Loucy (cell line): ENCODE measurements around the gene CCIN.

Source experiments
- H2AFZ ChIP-seq: fragments of 200-600 bp; sonication (generic); 2 replicates; pipeline ENCODE4 v1.6.0; 2016; ENCODE audit warnings: antibody characterized with exemption, mild to moderate bottlenecking, low read length, moderate library complexity
- H3F3A ChIP-seq: fragments of 200-600 bp; 2 replicates; pipeline ENCODE4 v1.6.0; 2016; ENCODE audit warnings: antibody characterized with exemption, low read depth, mild to moderate bottlenecking
- H3K27me3 ChIP-seq: fragments of 200-600 bp; sonication (generic); 2 replicates; pipeline ENCODE4 v1.6.1; 2014; ENCODE audit warnings: low read length, mild to moderate bottlenecking; ENCODE audit not compliant: insufficient read depth, poor library complexity, severe bottlenecking
- H3K36me3 ChIP-seq: fragments of 200-600 bp; sonication (generic); 2 replicates; pipeline ENCODE4 v1.6.1; 2016; ENCODE audit warnings: low read length; ENCODE audit not compliant: insufficient read depth
- H3K4me1 ChIP-seq: fragments of 200-600 bp; sonication (generic); 2 replicates; pipeline ENCODE4 v1.5.1; 2014; ENCODE audit warnings: low read length, mild to moderate bottlenecking; ENCODE audit not compliant: insufficient read depth, poor library complexity, severe bottlenecking
- H3K4me2 ChIP-seq: fragments of 200-600 bp; sonication (generic); 2 replicates; pipeline ENCODE4 v1.6.0; 2014; ENCODE audit warnings: antibody characterized with exemption, low read length, low read depth, mild to moderate bottlenecking; ENCODE audit not compliant: poor library complexity, severe bottlenecking
- H3K4me3 ChIP-seq: fragments of 200-600 bp; sonication (generic); 2 replicates; pipeline ENCODE4 v1.5.1; 2014; ENCODE audit warnings: low read length, mild to moderate bottlenecking, mixed read lengths; ENCODE audit not compliant: poor library complexity, severe bottlenecking
- H3K79me2 ChIP-seq: fragments of 200-600 bp; sonication (generic); 2 replicates; pipeline ENCODE4 v1.6.1; 2014; ENCODE audit warnings: low read length; ENCODE audit not compliant: insufficient read depth
- H3K9ac ChIP-seq: fragments of 200-600 bp; sonication (generic); 2 replicates; pipeline ENCODE4 v1.6.0; 2014; ENCODE audit warnings: mild to moderate bottlenecking, low read depth, low read length, moderate library complexity; ENCODE audit not compliant: poor library complexity, severe bottlenecking
- H3K9me2 ChIP-seq: fragments of 200-600 bp; sonication (generic); replicated peaks from 2 replicates; pipeline ENCODE4 v1.6.1; 2016; ENCODE audit warnings: low read depth, low read length, mixed read lengths
- H3K9me3 ChIP-seq: fragments of 200-600 bp; sonication (generic); 2 replicates; pipeline ENCODE4 v1.6.1; 2014; ENCODE audit warnings: mild to moderate bottlenecking, antibody characterized with exemption, low read length, low read depth; ENCODE audit not compliant: insufficient read depth
- H4K20me1 ChIP-seq: fragments of 200-600 bp; sonication (generic); 2 replicates; pipeline ENCODE4 v1.6.0; 2014; ENCODE audit warnings: antibody characterized with exemption, low read length, mild to moderate bottlenecking; ENCODE audit not compliant: insufficient read depth, poor library complexity, severe bottlenecking
- CTCF ChIP-seq: fragments of 200-600 bp; sonication (generic); conservative IDR thresholded peaks from 2 replicates; pipeline ENCODE4 v1.5.1; 2014; ENCODE audit warnings: mild to moderate bottlenecking, antibody characterized with exemption, low read length
- EZH2phosphoT487 ChIP-seq: fragments of 200-600 bp; IDR thresholded peaks from 2 replicates; pipeline ENCODE4 v1.6.1; 2018; ENCODE audit warnings: antibody characterized with exemption, mild to moderate bottlenecking, moderate library complexity, borderline replicate concordance

CCIN gene

GRCh38 chr9:36190388-36191289 is 21.5 kb downstream of the CCIN start, which contains the start of gene CLTA:
Gene CLTA, plus strand, starts transcription at chr9:36190921. Its CDS starts 136 bp downstream, at chr9:36191057.
- no peaks in the 10 kb centered on the region for H3K27me3 ChIP-seq
- H3K4me3 ChIP-seq: peak within 1 kb of the TSS; percentile 96
- H3K9me2 ChIP-seq: no peaks in the 10 kb centered on the region
- H3K4me1 ChIP-seq: peaks cover 40% of the 10 kb centered on the region
- no peaks in the 10 kb centered on the region for H3K9me3 ChIP-seq
- H3K79me2 ChIP-seq: peaks cover 49% of the 10 kb centered on the region
- H4K20me1 ChIP-seq: peaks cover 44% of the 10 kb centered on the region
- H3F3A ChIP-seq: no peaks in the 10 kb centered on the region
- H3K9ac ChIP-seq: peak within 1 kb of the TSS; percentile 96
- no peak for TF ChIP-seq EZH2phosphoT487
- TF ChIP-seq CTCF: peak; percentile 70
- H3K4me2 ChIP-seq: peak within 1 kb of the TSS; percentile 98
- H2AFZ ChIP-seq: peak within 1 kb of the TSS; percentile 75
- no peaks in the 10 kb centered on the region for H3K36me3 ChIP-seq

- H3K79me2 ChIP-seq: peaks cover 53% of the 10 kb centered on the region
- no peaks in the 10 kb centered on the region for H3K9me3 ChIP-seq
- peak overlapping the region; percentile 98 for H3K4me2 ChIP-seq
- peaks cover 44% of the 10 kb centered on the region for H4K20me1 ChIP-seq
- H3F3A ChIP-seq: no peaks in the 10 kb centered on the region
- TF ChIP-seq CTCF (no peak), EZH2phosphoT487 (no peak)
- H3K4me3 ChIP-seq: peak overlapping the region; percentile 96
- H3K9ac ChIP-seq: peak overlapping the region; percentile 96
- peaks cover 40% of the 10 kb centered on the region for H3K4me1 ChIP-seq
- H3K9me2 ChIP-seq: no peaks in the 10 kb centered on the region
- H3K36me3 ChIP-seq: no peaks in the 10 kb centered on the region
- peak overlapping the region; percentile 75 for H2AFZ ChIP-seq
- no peaks in the 10 kb centered on the region for H3K27me3 ChIP-seq
These were observed 22.1 kb downstream of the CCIN start for GRCh38 chr9:36191290-36191645.

GRCh38 chr9:36191686-36192085 is 22.5 kb downstream of the CCIN start:
- no peak for TF ChIP-seq CTCF
- no peak for TF ChIP-seq EZH2phosphoT487
- H3K27me3 ChIP-seq: no peaks in the 10 kb centered on the region
- no peaks in the 10 kb centered on the region for H3K9me3 ChIP-seq
- H3K4me3 ChIP-seq: peak overlapping the region; percentile 96
- peaks cover 40% of the 10 kb centered on the region for H3K4me1 ChIP-seq
- H3K79me2 ChIP-seq: peaks cover 57% of the 10 kb centered on the region
- H3K4me2 ChIP-seq: peak overlapping the region; percentile 98
- peaks cover 48% of the 10 kb centered on the region for H4K20me1 ChIP-seq
- H3K9ac ChIP-seq: peak overlapping the region; percentile 96
- no peaks in the 10 kb centered on the region for H3K36me3 ChIP-seq
- no peaks in the 10 kb centered on the region for H3K9me2 ChIP-seq
- H3F3A ChIP-seq: no peaks in the 10 kb centered on the region
- no peak overlapping the region for H2AFZ ChIP-seq
